NCI-H128 (cell line): ENCODE measurements around the gene VPS11.

Experiments used
- DNase-seq: peaks from one replicate; lab custom pipeline; 2025; ENCODE audit not compliant: unreplicated experiment; lab: John Stamatoyannopoulos, UW

VPS11 gene

GRCh38 chr11:119078675-119079420 lies 11.2 kb downstream of the VPS11 start:
- no peak for DNase-seq

GRCh38 chr11:119081682-119082260 lies 14.2 kb downstream of the VPS11 start:
- DNase-seq = no peak

GRCh38 chr11:119084663-119085436 lies 17.2 kb downstream of the VPS11 start, which contains the start of gene HMBS:
HMBS (plus strand) TSS chr11:119084881; CDS start chr11:119085034, 153 bp downstream.
- peak; percentile 68 for DNase-seq

GRCh38 chr11:119085437-119085847 lies 17.8 kb downstream of the VPS11 start:
- DNase-seq = no peak

- no peak for DNase-seq
Measured at GRCh38 chr11:119087123-119087522, 19.5 kb downstream of the VPS11 start.

- DNase-seq = no peak
Measured at GRCh38 chr11:119087747-119088241, 20.2 kb downstream of the VPS11 start.

GRCh38 chr11:119088406-119088805 lies 20.8 kb downstream of the VPS11 start:
- no peak for DNase-seq

GRCh38 chr11:119089319-119089718 lies 21.7 kb downstream of the VPS11 start:
- DNase-seq = no peak

- no peak for DNase-seq
Measured at GRCh38 chr11:119091178-119091577, 23.6 kb downstream of the VPS11 start.

GRCh38 chr11:119091966-119092879 lies 24.6 kb downstream of the VPS11 start:
- DNase-seq = no peak

- DNase-seq = no peak
Measured at GRCh38 chr11:119092880-119093842, 25.5 kb downstream of the VPS11 start.

GRCh38 chr11:119093942-119094815 lies 26.6 kb downstream of the VPS11 start:
- no peak for DNase-seq

GRCh38 chr11:119094816-119095065 lies 27.1 kb downstream of the VPS11 start:
- DNase-seq = no peak

GRCh38 chr11:119095066-119095880 lies 27.7 kb downstream of the VPS11 start:
- DNase-seq = peak; percentile 96

GRCh38 chr11:119099711-119100110 lies 32.1 kb downstream of the VPS11 start:
- DNase-seq = no peak

- DNase-seq = no peak
Measured at GRCh38 chr11:119100246-119100970, 32.8 kb downstream of the VPS11 start.

GRCh38 chr11:119100994-119101758 lies 33.6 kb downstream of the VPS11 start:
- DNase-seq = no peak
